ENCODE measurements around the gene SH3BGRL3. TPM values are rescaled to one million over a fixed set of nuclear protein-coding genes. Genes with fewer than 3 reads are reported as not detected.

SH3BGRL3 gene
- total RNA-seq, 1 donor from 2014 or later, result 169 TPM

DNA sequence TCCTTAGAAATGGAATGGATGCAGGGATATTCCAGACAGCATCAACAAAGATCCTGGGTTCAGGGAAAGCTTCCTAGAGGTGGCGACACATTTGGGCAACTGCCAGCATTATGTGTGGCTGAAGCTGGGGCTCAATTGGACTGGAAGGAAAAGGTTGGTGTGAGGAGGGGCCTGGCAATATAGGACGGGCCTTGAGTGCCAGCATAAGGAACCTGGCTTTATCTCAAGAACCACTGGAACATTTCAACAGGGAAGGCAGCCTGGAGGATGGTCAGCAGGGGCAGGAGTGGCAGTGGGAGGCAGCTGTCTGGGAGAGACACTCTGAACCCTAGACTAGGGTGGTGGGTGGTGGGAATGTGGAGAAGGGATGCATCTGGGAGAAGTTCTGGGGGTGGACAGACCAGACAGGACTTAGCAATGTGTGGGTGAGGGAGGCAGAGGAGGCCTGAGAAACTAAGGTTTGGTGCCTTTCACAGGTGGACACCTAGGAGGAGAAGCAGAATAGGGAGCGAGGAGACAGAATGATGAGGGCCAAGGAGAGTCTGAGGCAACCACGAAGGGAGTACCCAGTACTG is 3.5 kb downstream of the SH3BGRL3 start:
- ATAC-seq (no peak), DNase-seq (no peak)
- Histone ChIP-seq H3K9me3 (no peaks in the 10 kb centered on the region), H3K27ac (peak overlapping the region; percentile 61), H3K4me1 (peaks cover 64% of the 10 kb centered on the region), H3K27me3 (no peaks in the 10 kb centered on the region), H3K36me3 (peaks cover 11% of the 10 kb centered on the region), H3K4me3 (no peak overlapping the region)
- TF ChIP-seq, protein P1, sequence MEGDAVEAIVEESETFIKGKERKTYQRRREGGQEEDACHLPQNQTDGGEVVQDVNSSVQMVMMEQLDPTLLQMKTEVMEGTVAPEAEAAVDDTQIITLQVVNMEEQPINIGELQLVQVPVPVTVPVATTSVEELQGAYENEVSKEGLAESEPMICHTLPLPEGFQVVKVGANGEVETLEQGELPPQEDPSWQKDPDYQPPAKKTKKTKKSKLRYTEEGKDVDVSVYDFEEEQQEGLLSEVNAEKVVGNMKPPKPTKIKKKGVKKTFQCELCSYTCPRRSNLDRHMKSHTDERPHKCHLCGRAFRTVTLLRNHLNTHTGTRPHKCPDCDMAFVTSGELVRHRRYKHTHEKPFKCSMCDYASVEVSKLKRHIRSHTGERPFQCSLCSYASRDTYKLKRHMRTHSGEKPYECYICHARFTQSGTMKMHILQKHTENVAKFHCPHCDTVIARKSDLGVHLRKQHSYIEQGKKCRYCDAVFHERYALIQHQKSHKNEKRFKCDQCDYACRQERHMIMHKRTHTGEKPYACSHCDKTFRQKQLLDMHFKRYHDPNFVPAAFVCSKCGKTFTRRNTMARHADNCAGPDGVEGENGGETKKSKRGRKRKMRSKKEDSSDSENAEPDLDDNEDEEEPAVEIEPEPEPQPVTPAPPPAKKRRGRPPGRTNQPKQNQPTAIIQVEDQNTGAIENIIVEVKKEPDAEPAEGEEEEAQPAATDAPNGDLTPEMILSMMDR (IDR thresholded peaks at IDR 0.05), result no peak
- intact Hi-C loops (cut with DNase I), result no loop called here

- peaks cover 11% of the 10 kb centered on the region for H3K36me3 ChIP-seq
- DNase-seq (peak; percentile 62), ATAC-seq (no peak)
- H3K4me1 ChIP-seq, result peaks cover 64% of the 10 kb centered on the region
- intact Hi-C loops (cut with DNase I), result no loop called here
- H3K27ac ChIP-seq, result peak overlapping the region; percentile 61
- TF ChIP-seq, protein P1 (IDR thresholded peaks at IDR 0.05), result no peak
- peak overlapping the region; percentile 10 for H3K4me3 ChIP-seq
- H3K27me3 ChIP-seq, result no peaks in the 10 kb centered on the region
- no peaks in the 10 kb centered on the region for H3K9me3 ChIP-seq
Measured at GRCh38 chr1:26283871-26284596, 4.1 kb downstream of the SH3BGRL3 start.

DNA sequence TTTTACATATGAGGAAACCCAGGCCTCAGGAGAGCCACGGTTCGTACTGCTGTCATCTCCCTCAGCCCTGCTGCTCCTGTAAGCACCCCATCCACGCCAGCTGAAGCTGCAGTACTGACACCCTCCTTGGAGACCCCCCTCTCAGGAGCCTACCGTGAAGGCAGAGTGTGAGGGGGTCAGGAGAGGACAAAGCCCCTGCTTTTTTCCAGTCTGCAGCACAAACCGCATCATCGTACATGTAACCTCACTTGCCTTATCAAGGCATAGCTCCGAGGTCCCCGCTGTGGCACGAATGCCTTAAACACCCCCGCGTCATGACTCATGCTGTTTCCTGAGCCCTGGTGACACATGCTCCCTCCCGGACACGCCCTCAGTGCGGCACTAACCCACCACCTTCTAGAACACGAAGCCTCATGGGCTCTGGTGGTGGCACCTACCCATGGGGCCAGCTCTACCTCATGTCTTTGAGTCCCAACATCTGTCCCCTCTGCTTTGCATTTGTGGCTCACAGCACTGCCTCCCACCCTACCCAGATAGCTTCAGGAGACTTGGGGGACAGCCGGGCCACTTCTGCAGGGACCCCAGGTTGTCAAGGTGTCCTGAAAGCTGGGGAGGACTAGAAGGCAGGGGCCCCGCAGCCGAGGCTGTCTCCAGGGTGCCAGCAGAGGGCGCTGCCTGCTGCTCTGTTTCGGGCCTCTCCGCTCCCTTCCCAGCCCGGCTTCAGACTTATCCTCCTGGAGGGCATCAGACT is 4.9 kb downstream of the SH3BGRL3 start:
- H3K36me3 ChIP-seq, result peaks cover 11% of the 10 kb centered on the region

GRCh38 chr1:26285366-26286063 is 5.6 kb downstream of the SH3BGRL3 start:
- peaks cover 72% of the 10 kb centered on the region for H3K4me1 ChIP-seq
- H3K9me3 ChIP-seq, result no peaks in the 10 kb centered on the region
- H3K27me3 ChIP-seq, result no peaks in the 10 kb centered on the region
- intact Hi-C loops (cut with DNase I), result no loop called here
- peaks cover 11% of the 10 kb centered on the region for H3K36me3 ChIP-seq
- peak overlapping the region; percentile 61 for H3K27ac ChIP-seq
- no peak for DNase-seq
- no peak for ATAC-seq
- TF ChIP-seq, protein P1 (IDR thresholded peaks at IDR 0.05), result peak; percentile 26
- H3K4me3 ChIP-seq, result no peak overlapping the region

More for the DNA sequence above, 4.9 kb downstream of the SH3BGRL3 start:
- DNase-seq (peak; percentile 86), ATAC-seq (peak; percentile 53)
- Histone ChIP-seq H3K9me3 (no peaks in the 10 kb centered on the region), H3K27me3 (no peaks in the 10 kb centered on the region), H3K4me1 (peaks cover 66% of the 10 kb centered on the region), H3K4me3 (peak overlapping the region; percentile 10), H3K27ac (peak overlapping the region; percentile 61)
- intact Hi-C loops (cut with DNase I), result no loop called here
- TF ChIP-seq, protein P1 (IDR thresholded peaks at IDR 0.05), result peak; percentile 72

DNA sequence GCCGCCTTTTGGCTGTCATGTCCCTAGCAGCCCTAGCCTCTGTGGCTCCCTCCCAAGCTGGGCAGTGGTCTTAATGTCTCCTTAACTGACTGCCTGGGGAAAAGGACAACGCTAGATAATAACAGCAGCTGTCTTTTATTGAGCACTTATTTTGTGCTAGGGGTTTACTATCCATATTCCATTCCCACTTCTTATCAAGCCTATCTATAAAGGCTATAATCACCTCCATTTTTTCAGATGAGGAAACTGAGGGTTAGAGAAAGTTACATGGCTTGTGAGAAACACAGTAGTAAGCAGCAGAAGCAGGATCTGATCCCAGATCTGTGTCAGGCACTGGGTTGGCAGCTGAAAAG is 6.2 kb downstream of the SH3BGRL3 start:
- Histone ChIP-seq H3K27ac (no peak overlapping the region), H3K9me3 (no peaks in the 10 kb centered on the region), H3K4me1 (peaks cover 75% of the 10 kb centered on the region), H3K36me3 (peaks cover 11% of the 10 kb centered on the region), H3K4me3 (no peak overlapping the region), H3K27me3 (no peaks in the 10 kb centered on the region)
- TF ChIP-seq, protein P1 (IDR thresholded peaks at IDR 0.05), result no peak
- ATAC-seq (no peak), DNase-seq (no peak)
- intact Hi-C loops (cut with DNase I), result no loop called here

Measured in upper lobe of right lung (tissue), 1 donor.